Smooth muscle cell (in vitro differentiated cells): Measurements from ENCODE around the gene MYO19. TPM values are rescaled to one million over a fixed set of nuclear protein-coding genes. Genes with fewer than 3 reads are reported as not detected.
A peak's percentile ranks its signal among the peaks of the same experiment; 100 is the strongest.

Source experiments
- DNase-seq: peaks from one replicate; lab custom pipeline; 2025; ENCODE audit not compliant: unreplicated experiment; lab: John Stamatoyannopoulos, UW
- H2AFZ ChIP-seq: fragments of 200-600 bp; sonication (generic); 2 replicates; pipeline ENCODE4 v1.6.0; 2016; ENCODE audit warnings: antibody characterized with exemption, low read depth, mild to moderate bottlenecking
- H3F3A ChIP-seq: fragments of 200-600 bp; sonication (generic); 2 replicates; pipeline ENCODE4 v1.6.0; 2017; ENCODE audit warnings: antibody characterized with exemption, low read depth
- H3K27ac ChIP-seq: fragments of 200-600 bp; sonication (generic); 2 replicates; pipeline ENCODE4 v1.5.1; 2016; ENCODE audit warnings: low read depth, mild to moderate bottlenecking
- H3K27me3 ChIP-seq: fragments of 200-600 bp; sonication (generic); 2 replicates; pipeline ENCODE4 v1.6.1; 2016; ENCODE audit warnings: low read depth, mild to moderate bottlenecking
- H3K36me3 ChIP-seq: fragments of 200-600 bp; sonication (generic); 2 replicates; pipeline ENCODE4 v1.5.1; 2016; ENCODE audit warnings: low read depth
- H3K4me1 ChIP-seq: fragments of 200-600 bp; sonication (generic); 2 replicates; pipeline ENCODE4 v1.5.1; 2016; ENCODE audit warnings: low read depth
- H3K4me2 ChIP-seq: fragments of 200-600 bp; sonication (generic); 2 replicates; pipeline ENCODE4 v1.6.0; 2016; ENCODE audit warnings: mild to moderate bottlenecking
- H3K4me3 ChIP-seq: fragments of 200-600 bp; sonication (generic); 2 replicates; pipeline ENCODE4 v1.5.1; 2016; ENCODE audit warnings: mild to moderate bottlenecking
- H3K79me2 ChIP-seq: fragments of 200-600 bp; sonication (generic); 2 replicates; pipeline ENCODE4 v1.6.0; 2016; ENCODE audit warnings: low read depth, mild to moderate bottlenecking
- H3K9ac ChIP-seq: fragments of 200-600 bp; sonication (generic); 2 replicates; pipeline ENCODE4 v1.6.0; 2016; ENCODE audit warnings: low read depth
- H3K9me3 ChIP-seq: fragments of 200-600 bp; sonication (generic); replicated peaks from 2 replicates; pipeline ENCODE4 v1.5.1; 2016; ENCODE audit warnings: low read depth
- H4K20me1 ChIP-seq: fragments of 200-600 bp; sonication (generic); 2 replicates; pipeline ENCODE4 v1.6.0; 2016; ENCODE audit warnings: low read depth
- CTCF ChIP-seq: fragments of 200-600 bp; sonication (generic); IDR thresholded peaks from 2 replicates; pipeline ENCODE4 v1.5.1; 2017; ENCODE audit warnings: borderline replicate concordance, mild to moderate bottlenecking, antibody characterized with exemption; ENCODE audit not compliant: insufficient read depth, poor library complexity, severe bottlenecking
- WGBS: methylation state at CpG from one replicate; pipeline ENCODE4 v1.1.7; 2016; ENCODE audit warnings: low lambda C conversion rate; 5-methylcytosine and 5-hydroxymethylcytosine counted together
- polyA plus RNA-seq: library from polyadenylated mRNA; unstranded; fragments of >200 nt; fragmentation: Nextera tagmentation; extraction: Ambion mirVana; gene quantifications from 2 replicates; pipeline ENCODE4 v1.2.1, GENCODE V29; 2016
- total RNA-seq: library from RNA; depleted of rRNA; stranded (reverse); fragments of >200 nt; gene quantifications from 2 replicates; pipeline ENCODE4 v1.2.3, GENCODE V29; 2014

Gene MYO19
- total and polyA plus RNA-seq, 2 experiments from 2014 or later = 20.4 to 34.8 TPM

GRCh38 chr17:36576793-36577192 lies 42.1 kb upstream of the MYO19 start:
- Histone ChIP-seq H4K20me1 (peaks cover 82% of the 10 kb centered on the region), H3K27me3 (no peaks in the 10 kb centered on the region), H3K4me1 (no peaks in the 10 kb centered on the region), H3K27ac (no peak overlapping the region), H2AFZ (no peak overlapping the region), H3F3A (no peaks in the 10 kb centered on the region), H3K36me3 (peaks cover 21% of the 10 kb centered on the region), H3K79me2 (peaks cover 54% of the 10 kb centered on the region), H3K4me3 (no peak overlapping the region), H3K9ac (no peak overlapping the region), H3K9me3 (no peaks in the 10 kb centered on the region), H3K4me2 (no peak overlapping the region)
- no peak for TF ChIP-seq CTCF
- 98% methylated on average over 2 of the region's 2 CpGs for WGBS
- no peak for DNase-seq

- DNase-seq = no peak
These were observed 40.4 kb upstream of the MYO19 start for GRCh38 chr17:36575028-36575427.

GRCh38 chr17:36566081-36566480 lies 31.4 kb upstream of the MYO19 start:
- no peak for DNase-seq
- H3K9me3 ChIP-seq = no peaks in the 10 kb centered on the region
- H3K27ac ChIP-seq = no peak overlapping the region
- H3K27me3 ChIP-seq = no peaks in the 10 kb centered on the region
- H3K4me2 ChIP-seq = no peak overlapping the region
- peaks cover 86% of the 10 kb centered on the region for H4K20me1 ChIP-seq
- peaks cover 83% of the 10 kb centered on the region for H3K79me2 ChIP-seq
- H3F3A ChIP-seq = no peaks in the 10 kb centered on the region
- peaks cover 17% of the 10 kb centered on the region for H3K36me3 ChIP-seq
- WGBS = 97% methylated on average over 4 of the region's 4 CpGs
- H3K4me1 ChIP-seq = no peaks in the 10 kb centered on the region
- TF ChIP-seq CTCF = no peak
- no peak overlapping the region for H3K4me3 ChIP-seq
- H2AFZ ChIP-seq = no peak overlapping the region
- no peak overlapping the region for H3K9ac ChIP-seq

More at GRCh38 chr17:36575028-36575427, 40.4 kb upstream of the MYO19 start:
- no peaks in the 10 kb centered on the region for H3F3A ChIP-seq
- no peak overlapping the region for H3K9ac ChIP-seq
- H3K4me1 ChIP-seq = no peaks in the 10 kb centered on the region
- peaks cover 15% of the 10 kb centered on the region for H3K36me3 ChIP-seq
- no peaks in the 10 kb centered on the region for H3K9me3 ChIP-seq
- peaks cover 88% of the 10 kb centered on the region for H4K20me1 ChIP-seq
- peaks cover 72% of the 10 kb centered on the region for H3K79me2 ChIP-seq
- H3K4me3 ChIP-seq = no peak overlapping the region
- no peak for TF ChIP-seq CTCF
- H3K27ac ChIP-seq = no peak overlapping the region
- no peak overlapping the region for H2AFZ ChIP-seq
- 95% methylated on average over 12 of the region's 12 CpGs for WGBS
- H3K27me3 ChIP-seq = no peaks in the 10 kb centered on the region
- H3K4me2 ChIP-seq = no peak overlapping the region

- H2AFZ ChIP-seq = no peak overlapping the region
- H3K4me3 ChIP-seq = no peak overlapping the region
- no peaks in the 10 kb centered on the region for H3K4me1 ChIP-seq
- 94% methylated on average over 3 of the region's 3 CpGs for WGBS
- peaks cover 10% of the 10 kb centered on the region for H3K36me3 ChIP-seq
- H3K27ac ChIP-seq = peak overlapping the region; percentile 42
- no peak for DNase-seq
- no peaks in the 10 kb centered on the region for H3K9me3 ChIP-seq
- TF ChIP-seq CTCF = no peak
- H3K9ac ChIP-seq = peak overlapping the region; percentile 13
- H3K79me2 ChIP-seq = peaks cover 94% of the 10 kb centered on the region
- no peaks in the 10 kb centered on the region for H3K27me3 ChIP-seq
- H3F3A ChIP-seq = peaks cover 4% of the 10 kb centered on the region
- H4K20me1 ChIP-seq = peaks cover 95% of the 10 kb centered on the region
- H3K4me2 ChIP-seq = no peak overlapping the region
These were observed 18.8 kb upstream of the MYO19 start for GRCh38 chr17:36553459-36553858.
